Suppressor macrophage treated with lipopolysaccharide for 4 hours (primary cell): ENCODE data around the gene NUDT14.

Source experiments
- DNase-seq: peaks from one replicate; pipeline ENCODE4 v3.0.0-alpha.2; 2020

NUDT14 gene

GRCh38 chr14:105211758-105212089, 30.6 kb upstream of the NUDT14 start:
- DNase-seq = no peak

DNA sequence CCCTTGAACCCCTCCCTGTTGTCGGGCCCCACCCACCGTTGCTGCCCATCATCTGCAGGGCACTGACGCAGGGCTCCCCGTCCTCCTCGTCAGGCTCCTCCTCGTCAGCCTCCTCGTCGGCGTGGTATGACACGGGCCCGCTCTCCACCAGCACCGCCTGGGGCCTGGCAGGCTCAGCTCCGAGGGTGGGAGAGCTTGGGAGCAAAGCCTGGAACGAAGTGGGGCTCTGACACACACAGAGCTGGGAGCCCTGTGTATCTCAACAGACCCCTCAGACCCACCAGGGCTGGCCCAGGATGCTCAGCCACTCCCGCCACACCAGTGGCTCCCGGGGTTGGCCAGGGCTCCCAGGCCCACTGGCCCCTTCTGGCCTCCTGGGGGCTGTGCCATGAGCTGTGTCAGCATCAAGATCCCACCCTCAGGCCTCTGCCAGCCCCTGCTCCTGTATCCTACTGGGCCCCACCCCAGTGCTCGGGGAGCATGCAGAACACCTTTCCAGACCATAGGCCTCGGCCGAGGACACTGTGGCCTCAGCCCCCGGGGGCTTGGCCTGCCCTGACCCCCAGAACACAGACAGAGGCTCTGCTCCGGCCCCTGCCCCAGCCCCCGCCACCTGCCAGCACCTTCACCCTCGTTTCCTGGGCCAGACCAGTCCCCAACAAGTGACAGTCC, 30.1 kb upstream of the NUDT14 start:
- no peak for DNase-seq

DNA sequence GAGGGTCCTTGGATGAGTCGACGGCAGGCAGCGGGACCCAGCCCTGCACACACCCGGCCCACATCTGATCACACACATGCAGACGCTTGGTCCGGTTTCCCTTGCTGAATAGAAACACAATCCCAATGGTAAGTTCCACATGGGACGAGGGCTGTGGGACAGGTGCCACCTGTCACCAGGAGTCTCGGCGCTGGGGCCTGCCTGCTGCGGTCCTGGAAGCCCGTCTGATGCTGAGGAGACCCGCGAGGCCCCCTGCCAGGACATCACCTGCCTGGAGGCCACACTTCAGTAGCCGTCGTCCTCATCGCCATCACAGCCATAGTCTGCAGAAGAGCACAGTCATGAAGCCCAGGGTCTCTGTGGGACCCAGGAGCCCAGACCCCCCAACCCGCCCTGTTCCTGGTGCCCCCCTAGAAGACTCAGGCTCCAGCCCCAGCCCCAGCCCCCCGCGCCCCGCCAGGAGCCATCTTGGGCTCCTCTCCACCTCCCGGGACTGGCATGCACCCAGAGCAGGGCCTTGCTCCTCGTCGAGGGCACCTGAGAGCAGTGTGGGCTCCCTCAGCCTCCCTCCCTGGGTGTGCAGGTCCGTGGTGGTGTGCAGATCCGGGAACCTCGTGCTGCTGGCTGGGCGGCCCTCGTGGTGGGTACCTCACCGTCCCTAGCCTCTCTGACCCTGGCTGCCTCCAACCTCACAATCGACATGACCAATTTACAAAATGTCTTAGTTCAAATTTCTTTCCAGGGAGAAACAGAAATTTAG, 29.3 kb upstream of the NUDT14 start:
- DNase-seq = no peak

GRCh38 chr14:105209646-105210045, 28.5 kb upstream of the NUDT14 start:
- DNase-seq = no peak

DNA sequence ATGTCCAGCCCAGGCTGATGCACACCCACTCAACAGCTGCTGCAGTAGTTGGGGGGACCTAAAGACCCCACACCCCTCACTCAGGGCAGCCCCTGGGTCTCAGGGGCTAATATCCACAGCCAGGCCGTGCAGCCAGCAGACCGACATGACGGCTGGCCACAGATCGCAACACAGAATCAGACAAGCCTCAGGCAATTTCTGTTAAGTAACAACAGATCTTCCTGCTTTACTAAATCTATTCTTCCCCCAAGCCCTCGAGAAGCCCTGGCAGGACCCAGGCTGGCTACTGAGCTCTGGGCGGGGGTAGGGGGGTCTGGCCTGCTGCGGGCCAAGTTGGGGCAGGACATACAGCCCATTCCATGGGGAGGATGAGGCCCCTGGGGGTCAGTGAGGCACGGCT, 28.0 kb upstream of the NUDT14 start:
- DNase-seq = no peak

DNA sequence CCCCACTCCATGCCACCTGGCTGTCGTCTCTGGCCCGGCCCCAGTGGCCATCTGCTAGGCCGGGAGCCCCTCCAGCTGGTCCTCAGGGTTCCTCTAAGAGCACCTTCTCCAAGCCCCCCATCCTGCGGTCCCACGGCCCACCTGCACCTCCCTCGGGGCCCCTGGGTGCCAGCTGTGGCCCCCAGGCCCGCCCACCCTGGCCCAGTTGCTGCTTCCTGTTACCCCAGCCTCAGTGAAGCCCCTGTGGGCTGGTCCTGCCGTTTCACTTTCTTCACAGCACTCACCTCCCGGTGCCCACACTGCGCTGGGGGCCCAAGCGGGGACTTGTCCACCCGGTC, 27.6 kb upstream of the NUDT14 start:
- DNase-seq = no peak

GRCh38 chr14:105207996-105208737, 27.1 kb upstream of the NUDT14 start:
- no peak for DNase-seq

GRCh38 chr14:105207460-105207901, 26.4 kb upstream of the NUDT14 start:
- DNase-seq = no peak

- DNase-seq = no peak
Measured at GRCh38 chr14:105206873-105207272, 25.8 kb upstream of the NUDT14 start.

DNA sequence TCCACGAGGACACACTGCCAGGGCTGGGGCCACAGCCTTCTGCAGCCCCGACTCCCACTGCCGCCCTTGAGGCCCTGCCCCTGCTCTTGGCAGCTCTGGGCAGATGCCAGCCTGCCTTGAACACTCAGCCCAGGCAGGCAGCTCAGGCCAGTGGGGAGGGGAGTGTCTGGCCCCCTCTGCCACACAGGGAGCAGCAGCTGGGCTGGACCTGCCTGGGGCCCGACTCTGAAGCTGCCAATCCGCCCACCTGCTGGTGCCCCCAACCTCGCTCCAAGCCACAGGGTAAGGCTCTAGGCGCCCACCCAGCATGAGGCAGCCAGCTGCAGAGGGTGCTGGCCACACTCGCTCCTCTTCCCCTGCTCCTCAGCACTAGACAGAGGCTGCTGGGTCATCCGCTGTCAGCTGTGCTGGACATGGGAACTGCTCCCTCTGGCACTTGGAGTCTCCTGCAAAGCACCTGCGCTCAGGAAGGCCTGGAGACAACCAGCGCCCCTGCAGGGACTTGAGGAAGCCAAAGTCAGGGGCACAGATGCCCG, 24.6 kb upstream of the NUDT14 start:
- no peak for DNase-seq

- DNase-seq = no peak
Measured at GRCh38 chr14:105204931-105205672, 24.0 kb upstream of the NUDT14 start.

DNA sequence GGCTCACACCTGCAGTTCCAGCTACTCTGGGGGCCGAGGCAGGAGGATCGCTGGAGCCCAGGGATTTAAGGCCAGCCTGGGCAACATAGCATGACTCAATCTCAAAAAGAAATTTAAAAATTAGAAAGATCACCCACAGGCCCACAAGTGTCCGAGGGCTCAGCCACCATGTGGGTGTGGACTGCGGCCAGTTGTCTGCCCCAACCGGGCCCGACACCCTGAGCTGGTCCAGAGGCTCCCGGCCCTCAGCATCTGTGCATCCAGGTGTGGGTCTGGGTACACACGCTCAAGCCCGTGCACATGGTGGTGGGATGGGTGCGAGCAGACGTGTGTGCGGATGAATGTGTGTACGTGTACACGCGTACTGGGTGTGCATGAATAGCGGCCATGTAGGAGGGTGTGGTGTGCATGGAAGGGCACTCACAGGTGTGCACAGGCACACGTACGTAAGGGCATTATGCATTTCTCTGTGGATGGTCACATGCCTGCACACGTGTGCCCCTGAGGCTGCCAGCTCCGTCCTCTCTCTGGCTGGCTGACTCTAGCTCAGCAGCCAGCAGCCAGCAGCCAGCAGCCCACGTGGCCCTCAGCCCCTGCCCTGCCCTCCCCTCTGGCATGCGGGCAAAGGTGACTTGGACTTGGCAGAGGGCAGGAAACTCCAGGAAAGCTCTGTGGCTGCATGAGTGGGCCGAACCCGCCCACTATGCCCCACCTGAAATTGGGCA, 23.3 kb upstream of the NUDT14 start:
- no peak for DNase-seq

GRCh38 chr14:105203701-105204100, 22.6 kb upstream of the NUDT14 start:
- DNase-seq = no peak

DNA sequence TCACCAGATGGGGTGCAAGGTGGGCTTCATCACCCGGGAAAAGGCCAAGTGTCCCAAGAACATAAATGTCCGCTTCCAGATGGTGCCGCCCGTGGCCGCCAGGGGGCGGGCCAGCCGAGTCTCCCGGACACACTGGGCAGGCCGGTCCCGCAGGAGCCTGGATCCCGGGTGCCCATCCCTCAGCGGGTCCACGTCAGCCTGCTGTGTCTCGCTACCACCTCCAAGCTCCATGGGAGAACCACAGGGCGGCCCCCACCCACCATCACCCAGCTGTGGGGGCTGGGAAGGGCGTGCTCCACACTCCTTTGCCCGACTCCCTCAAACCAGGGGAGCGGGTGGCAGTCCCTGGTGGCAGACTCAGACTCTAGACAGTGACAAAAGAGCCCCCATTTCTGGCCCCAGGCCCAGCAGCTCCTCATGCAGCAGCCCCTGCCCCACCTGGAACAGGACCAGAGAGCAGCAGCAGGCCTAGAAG, 22.0 kb upstream of the NUDT14 start:
- DNase-seq = peak; percentile 73

DNA sequence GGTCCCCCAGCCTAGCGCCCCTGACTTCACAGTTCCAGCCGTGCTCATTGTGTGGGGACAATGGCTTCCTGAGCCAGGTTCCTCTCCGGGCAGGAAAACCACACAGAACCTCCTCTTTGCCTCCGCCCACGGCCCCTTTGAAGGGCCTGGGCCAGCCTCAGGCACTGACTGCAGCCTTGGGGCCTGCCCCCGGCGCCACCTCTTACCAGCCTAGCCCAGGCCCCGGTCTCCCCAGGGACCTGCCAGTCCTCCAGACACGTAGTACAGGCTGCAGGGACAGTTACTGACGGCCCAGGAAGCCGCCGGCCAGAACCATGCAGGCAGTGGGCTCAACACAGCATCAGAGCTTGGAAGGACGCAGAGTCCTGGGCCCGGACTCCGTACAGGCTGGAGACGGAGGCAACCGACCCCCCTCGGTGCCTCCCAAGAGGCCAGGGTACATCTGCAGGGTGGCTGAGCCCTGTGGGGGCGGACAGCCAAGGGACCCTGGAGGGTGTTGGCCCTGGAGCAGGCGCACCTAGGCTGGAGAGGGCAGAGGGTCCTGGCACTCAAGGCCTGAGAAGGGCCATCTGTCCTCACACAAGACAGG, 20.9 kb upstream of the NUDT14 start:
- peak; percentile 63 for DNase-seq

GRCh38 chr14:105201156-105201924, 20.2 kb upstream of the NUDT14 start:
- no peak for DNase-seq

GRCh38 chr14:105200641-105201040, 19.5 kb upstream of the NUDT14 start:
- DNase-seq = no peak

DNA sequence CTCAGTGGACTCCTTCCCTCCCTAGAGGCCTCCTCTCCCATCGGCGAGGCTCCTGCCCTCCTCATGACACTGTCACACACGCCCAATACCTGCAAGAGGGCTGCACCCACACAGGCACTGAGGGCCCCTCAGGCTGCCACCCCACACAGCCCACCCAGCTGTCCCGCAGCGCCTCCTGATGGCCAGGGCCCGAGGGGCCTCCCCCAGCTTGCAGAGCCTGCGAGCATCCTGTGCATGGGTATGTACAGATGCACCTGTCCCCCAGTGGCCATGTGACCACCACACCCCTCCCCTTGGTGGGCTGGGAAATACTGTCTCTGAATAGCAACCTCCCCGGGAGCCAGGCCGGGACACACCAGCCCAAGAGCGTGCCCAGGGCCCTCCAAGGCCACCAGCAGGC, 19.0 kb upstream of the NUDT14 start:
- DNase-seq = no peak

GRCh38 chr14:105199093-105199492, 18.0 kb upstream of the NUDT14 start:
- DNase-seq = no peak

DNA sequence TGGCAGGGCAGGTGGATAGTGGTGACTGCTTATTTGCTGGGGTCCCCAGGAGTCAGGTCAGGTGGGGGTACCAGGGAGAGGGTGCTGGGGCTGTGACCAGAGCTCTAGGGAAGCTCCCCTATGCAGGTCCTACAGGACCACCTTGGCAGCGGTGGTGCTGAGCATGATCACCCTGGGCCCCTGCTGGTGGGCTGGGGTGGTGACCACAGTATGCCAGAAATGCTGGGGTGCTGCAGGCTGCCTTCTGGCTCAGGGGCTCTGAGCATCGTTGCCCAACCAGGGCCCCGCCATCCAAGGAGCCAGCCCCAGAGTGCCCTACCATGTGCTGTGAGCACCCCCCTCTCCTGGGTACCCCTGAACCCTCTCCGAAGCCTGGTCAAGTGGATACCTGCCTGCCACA, 17.5 kb upstream of the NUDT14 start:
- DNase-seq = no peak

DNA sequence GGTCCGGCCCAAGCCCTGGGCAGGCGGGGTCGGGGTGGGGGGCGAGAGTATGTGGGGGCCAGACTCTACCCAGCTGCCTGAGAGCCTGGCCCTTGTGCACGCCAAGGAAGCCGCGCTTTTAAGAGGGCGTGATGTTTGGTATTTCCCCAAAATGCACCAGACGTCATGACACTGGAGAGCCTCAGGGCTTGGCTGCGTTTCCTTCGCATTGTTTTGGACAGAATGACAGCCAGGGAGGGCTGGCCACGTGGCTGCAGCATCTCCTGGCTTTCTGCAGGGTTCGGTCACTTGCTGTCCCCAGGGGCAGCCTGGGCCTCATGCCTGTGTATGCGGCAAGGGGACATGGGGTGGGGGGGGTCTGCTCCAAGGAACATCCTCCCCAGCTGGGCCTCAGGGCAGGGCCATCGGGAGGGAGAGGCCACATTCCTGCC, 16.1 kb upstream of the NUDT14 start:
- peak; percentile 68 for DNase-seq
